Activated CD4-positive, alpha-beta T cell treated with anti-CD3 and anti-CD28 coated beads for 24 hours (primary cell): ENCODE data around the gene TTF1.
A peak's percentile ranks its signal among the peaks of the same experiment; 100 is the strongest.

Experiments used
- DNase-seq, 2 donors: peaks; one replicate each; pipeline ENCODE4 v3.0.0-alpha.2; 2020; ENCODE audit warnings: low read depth in 2 of 2

TTF1 gene

DNA sequence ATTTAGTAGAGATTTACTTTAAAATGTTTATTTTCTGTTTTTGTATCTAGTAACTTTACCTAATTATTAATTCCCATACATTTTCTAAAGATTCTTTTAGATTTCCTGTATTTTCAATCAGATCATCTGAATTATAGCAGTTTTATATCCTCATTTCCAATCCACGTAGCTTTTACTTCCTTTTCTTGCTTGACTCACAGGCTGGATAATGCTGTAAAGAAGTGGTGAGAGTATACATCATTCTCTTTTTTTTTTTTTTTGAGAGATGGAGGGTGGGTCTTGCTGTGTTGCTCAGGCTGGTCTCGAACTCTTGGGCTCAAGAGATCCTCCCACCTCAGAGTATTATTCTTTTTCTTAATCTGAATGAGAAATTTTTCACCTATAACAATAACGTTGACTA is 40.7 kb downstream of the TTF1 start:
- no peak for DNase-seq

DNA sequence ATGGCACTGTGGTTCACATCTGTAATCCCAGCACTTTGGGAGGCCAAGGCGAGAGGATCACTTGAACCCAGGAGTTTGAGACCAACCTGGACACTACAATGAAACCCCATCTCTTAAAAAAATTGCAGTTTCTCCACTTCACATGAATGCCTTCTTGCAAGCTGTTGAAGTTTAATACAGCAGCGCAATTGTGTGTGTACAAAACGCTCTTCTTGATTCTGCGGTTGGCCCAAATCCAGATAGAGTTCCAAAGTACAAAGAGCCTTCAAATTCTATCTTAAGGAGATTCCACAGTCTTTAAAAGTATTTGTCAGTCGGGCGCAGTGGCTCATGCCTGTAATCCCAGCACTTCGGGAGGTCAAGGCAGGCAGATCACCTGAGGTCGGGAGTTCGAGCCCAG is 42.6 kb downstream of the TTF1 start:
- no peak for DNase-seq

DNA sequence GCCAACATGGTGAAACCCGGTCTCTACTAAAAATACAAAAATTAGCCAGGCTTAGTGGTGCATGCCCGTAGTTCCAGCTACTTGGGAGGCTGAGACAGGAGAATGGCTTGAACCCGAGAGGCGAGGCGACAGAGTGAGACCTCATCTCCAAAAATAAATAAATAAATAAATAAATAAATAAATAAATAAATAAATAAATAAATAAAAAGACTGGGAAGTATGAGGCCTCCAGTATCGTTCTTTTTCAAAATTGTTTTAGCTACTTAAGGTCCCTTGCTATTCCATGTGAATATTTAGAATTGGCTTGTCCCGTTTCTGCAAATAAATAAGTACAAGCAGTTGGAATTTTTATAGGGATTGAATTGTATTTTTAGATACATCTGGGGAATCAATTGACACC is 48.9 kb downstream of the TTF1 start:
- DNase-seq: no peak

DNA sequence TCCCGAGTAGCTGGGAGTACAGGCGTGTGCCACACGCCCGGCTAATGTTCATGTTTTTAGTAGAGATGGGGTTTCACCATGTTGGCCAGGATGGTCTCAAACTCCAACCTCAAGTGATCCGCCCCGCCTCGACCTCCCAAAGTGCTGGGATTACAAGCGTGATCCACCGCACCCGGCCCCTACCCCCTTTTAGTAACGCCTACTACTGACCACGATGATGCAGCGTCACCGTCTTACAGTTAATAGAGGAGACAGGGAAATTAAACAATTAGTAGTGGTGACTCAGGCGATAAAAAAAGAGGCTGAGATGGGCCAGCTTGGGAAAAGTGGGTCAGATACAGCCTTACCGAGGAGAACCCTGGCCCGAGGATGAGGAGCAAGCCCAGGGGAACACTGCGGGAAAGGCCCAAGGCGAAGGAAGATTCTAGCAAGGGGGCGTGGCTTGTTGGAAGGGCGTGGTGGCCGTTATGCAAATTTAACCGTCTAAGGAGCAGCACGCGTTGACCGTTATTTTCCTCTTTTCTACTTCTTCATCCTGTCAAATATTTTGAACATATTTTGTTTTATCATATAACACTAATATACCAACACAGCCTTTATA is 50.2 kb downstream of the TTF1 start:
- no peak for DNase-seq

DNA sequence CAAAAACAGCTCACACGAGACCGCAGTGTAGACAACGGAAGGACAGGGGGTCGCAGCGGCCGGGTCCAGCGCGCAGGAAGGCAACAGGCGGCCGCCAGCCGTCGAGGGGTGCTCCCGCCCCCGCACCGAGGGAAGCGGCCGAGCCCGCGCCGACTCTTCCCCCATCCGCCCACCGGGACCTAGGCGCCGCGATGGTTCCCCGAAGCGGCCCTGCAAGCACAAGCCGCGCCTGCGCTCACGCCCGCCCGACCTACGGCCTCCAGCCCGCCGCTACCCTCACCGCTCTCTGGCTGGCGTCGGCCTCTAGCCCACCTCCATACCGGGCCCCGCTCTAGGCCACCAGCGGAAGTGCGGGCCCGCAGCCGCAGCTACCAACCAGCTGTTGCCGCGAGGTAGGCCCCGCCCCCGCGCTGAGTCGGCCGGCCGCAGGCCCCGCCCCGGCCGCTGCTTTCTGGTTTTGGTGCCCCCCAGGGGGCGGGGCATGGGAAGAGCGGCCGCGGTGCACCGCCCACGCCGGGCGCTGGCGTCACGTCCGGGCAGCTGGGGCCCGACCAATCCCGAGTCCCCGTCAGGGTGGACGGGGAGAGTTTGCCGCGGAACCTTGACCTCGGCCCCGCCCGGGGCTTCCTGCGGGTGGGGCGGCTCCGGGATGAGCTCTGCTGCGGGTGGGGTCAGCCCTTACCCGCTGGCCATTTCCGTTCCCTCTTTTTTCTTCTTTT is 51.8 kb downstream of the TTF1 start, which contains the start of gene SETX:
TSS of gene SETX (minus strand) at position 350 of the 719 bp plus-strand sequence. CDS start 5,558 bp downstream, outside the sequence.
- DNase-seq: peak; percentile 96 to 97

DNA sequence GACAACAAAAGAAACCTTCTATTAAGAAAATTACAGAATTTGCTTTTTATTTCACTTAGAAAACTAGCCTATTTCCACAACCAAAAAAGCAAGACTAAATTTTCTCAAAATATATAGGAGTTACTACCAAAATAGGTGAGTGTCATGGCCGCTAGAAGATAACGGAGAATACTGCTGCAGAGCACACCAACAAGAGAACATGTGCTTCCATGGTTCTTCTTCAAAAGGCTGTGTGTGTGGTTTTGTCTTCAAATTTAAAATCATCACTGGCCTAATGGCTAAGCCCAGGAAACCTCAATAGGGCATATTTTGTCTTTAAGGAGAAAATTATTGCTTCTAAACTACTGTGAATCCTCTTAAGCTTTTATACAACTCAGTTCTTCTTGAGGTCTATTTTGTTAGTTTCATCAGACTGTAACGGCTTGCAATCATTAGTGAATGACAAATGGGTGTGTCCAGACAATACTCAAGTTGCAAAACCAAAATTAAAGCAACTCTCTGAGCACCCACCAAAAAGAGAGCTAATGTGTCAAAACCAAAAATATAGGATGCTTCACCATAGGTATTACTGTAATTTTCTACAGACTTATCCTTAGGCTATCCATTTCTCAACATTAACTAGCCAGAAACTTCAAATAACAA is 55.1 kb downstream of the TTF1 start:
- no peak for DNase-seq

DNA sequence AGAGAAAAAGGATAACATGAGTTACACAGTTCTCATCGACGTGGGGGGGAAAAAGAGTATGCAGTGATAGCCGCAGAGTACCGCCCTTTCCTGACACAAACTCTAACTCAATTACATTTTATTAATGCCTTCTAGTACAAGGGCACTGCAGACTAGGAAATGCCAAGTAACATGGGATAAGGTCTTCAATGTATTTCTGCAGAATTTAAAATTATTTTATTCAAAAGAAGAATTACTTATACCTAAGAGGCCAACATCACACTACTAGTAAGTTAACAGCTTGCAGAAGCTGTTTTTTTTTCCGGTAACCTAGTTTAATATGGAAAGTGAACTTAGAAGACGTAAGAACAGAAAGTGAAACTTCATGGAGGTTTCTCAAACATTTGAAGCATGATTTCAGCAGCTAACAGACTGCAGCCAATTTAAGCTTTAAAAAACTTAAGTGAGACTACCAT is 55.8 kb downstream of the TTF1 start:
- DNase-seq: no peak

DNA sequence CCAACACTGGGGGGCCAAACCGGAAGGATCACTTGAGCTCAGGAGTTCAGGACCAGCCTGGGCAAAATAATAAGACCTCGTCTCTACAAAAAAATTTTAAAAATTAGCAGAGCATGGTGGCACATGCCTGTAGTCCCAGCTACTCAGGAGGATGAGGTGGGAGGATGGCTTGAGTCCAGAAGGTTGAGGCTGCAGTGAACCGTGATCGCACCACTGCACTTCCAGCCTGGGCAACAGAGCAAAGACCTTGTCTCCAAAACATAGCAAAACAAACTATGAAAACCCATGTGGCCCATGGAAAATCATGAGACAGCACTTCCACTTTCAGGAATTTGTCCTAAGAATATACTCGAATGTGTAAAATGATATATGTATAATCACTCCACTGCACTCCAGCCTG is 58.0 kb downstream of the TTF1 start:
- no peak for DNase-seq

DNA sequence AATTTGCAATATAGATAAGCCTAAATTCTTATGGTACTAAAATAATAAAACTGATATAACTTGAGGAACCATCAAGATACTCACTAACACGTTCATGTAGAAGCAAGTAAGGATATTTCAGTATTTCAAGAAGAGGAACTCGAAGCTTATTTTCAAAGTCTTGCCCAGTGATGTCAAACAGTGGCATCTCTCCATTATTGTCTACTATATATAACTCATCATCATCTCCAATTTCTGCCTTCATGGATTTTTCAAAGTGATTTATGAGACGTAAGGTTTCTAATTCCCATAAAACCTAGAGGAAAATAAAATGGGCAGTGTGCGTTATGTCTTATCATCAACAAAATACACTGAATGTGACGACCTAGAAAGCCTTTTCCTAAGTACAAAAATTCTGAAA is 60.5 kb downstream of the TTF1 start:
- no peak for DNase-seq

DNA sequence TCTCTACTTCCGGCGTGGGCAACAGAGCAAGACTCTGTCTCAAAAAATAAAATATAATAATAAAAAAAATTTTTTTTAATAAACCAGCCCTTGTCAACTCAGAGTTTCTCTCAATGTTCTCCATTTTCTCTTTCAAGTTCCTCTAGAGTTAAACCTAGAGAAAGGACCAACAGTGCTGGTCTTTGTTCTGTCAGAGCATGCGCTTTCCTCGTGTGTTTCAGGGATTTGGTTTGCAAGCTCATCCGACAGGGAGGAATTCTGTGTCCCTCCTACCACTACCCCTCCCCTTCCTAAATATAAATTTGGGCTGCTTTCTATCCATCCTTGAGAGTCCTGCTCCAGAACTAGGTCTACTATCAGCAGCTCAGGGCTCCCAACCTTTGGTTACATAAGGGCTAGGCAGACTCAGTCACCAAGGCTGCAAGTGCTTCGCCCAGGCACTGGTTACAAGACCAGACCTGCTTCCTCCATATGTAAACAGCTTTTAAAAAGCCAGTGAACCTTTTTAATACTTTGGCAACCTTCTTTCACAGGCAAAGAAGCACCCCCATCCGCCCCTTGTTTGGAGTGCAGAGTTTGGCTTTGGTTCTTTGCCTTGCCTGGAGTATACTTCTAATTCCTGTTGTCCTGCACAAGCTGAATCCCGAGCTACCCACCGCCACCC is 65.3 kb downstream of the TTF1 start:
- no peak for DNase-seq

DNA sequence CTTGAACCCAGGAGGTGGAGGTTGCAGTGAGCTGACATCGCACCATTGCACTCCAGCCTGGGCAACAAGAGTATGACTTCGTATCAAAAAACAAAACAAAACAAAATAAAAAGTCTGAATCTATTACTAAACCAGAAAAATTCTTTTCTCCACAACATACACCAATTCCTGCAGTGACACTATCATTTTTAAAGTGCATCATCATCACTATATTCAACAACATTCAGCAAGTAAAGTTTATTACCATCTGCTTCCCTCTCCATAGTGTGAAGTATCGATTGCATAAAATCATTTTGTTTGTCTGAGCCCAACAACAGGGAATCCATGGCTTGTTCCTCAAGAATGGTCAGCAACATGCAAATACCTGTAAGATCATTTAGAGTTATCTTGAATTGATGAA is 72.3 kb downstream of the TTF1 start:
- no peak for DNase-seq

DNA sequence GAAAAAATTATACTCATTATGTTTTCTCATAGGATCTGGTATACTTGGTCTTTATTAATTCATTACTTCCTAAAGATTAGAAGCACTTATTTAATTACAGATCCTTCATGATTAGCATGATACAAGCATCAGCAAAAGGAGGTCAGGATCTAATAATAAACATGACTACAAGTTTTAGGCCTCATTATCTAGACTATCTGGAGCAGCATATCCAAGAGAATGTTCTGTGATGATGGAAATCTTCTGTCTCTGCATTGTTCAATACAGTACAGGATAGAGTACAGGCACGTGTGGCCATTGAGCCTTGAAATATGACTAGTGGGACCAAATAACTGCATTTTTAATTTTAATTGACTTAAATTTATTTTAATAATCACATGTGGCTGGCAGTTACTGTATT is 73.1 kb downstream of the TTF1 start:
- no peak for DNase-seq

DNA sequence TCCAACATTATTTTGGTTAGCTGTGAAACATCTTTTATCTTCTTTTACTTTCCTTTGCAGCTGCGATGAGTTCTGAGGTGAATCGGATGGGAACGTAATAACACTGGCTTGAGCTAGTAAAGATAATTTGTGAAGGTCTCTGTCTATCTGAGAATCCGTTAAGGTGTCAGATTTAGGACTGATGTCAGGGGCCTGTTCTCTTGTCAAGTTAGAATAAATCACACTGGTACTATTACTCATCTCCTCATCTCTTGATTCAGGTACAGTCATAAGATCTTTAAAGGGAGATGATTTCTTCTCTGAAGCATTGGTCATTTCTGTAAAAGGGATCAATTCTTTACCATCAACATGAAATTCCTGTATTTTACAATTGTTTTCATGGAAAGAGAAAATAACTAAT is 78.1 kb downstream of the TTF1 start:
- DNase-seq: no peak

DNA sequence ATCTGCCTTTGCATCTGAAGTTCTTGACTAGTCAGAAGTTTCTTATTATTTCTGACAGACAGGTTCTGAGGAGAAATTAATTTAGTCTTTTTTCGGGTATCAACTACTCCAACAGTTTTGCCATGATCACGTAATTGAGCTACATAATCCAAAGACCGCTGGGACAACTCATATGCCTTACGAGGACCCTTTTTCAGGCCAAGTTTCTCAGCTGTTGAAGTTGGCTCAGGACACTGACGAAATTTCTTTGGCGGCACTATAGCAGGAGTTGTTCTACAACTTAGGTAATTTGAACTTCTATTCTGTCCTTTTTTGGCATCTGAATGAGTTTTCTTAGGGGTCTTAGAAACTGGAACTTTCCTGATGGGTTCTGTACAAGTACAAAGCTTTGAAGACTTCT is 79.1 kb downstream of the TTF1 start:
- no peak for DNase-seq
